NOMO-1 treated with DMSO at 0.1 percent for 48 hours (cell line): Measurements from ENCODE around the gene SNX27.
A peak's percentile ranks its signal among the peaks of the same experiment; 100 is the strongest.
"Not testable (repeated sequence)": the region's sequence is repeated elsewhere in the genome, so short reads cannot be mapped to it uniquely, and the experiment has no call there.

Experiments
- DNase-seq: peaks from one replicate; lab custom pipeline; 2025; ENCODE audit not compliant: unreplicated experiment; lab: John Stamatoyannopoulos, UW

Gene SNX27

DNA sequence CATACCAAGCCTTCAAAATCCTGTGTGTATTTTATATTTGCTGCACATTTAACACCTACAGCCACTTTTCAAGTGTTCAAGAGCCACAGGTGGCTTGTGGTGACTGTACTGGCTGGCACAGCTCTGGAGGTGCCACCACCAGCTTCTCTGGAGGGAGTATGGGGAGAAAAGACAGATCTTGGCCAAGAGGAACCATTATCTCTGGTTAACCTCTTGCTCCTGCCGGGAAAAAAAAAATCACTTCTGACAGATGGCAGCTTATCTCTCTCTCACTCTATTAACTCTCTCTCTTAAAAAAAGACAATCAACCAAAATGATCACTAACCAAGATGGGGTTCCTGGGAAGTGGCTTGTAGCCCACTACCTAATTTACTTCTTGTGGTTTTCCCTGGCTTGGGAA, 108.3 kb downstream of the SNX27 start:
- DNase-seq = no peak

- peak; percentile 21 for DNase-seq
Observed at GRCh38 chr1:151720554-151720953, 108.7 kb downstream of the SNX27 start.

DNA sequence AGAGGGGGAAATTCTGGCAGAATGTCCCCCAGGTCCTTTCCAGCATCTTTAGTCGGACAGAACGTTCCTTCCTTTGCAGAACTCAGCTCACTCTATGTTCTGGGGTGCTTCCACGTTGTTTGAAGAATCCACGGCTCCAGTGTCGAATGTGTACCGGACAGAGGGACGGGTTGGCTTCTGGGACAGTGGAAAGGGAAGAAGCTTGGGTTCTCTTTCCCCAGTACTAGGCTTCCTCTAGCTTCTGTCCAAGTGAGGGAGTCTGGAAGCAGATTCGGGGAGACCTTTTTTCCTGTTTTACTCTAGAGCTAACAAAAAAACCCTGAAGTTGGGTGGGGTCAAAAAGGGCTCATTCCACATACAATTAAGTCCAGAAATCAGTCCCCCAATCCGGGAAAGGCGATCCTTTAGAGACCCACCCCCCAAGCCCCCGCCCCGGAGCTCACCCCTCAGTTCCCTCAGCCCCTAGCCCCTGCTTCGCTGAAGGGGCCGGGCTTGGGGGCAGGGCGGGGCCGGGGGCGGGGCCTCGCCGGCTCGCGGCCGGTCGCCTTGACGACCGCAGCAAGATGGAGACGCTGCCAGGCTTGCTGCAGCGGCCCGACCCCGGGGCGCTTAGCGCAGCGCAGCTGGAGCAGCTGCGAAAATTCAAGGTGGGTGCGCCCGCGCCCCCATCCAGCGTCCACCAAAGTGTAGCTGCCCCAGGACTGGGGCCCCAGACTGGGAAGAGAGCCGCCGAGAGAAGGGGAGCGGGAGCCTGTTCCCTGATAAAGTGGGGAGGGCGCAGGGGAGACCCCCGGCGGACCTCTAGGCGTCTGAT, 109.3 kb downstream of the SNX27 start, which contains the start of gene RIIAD1:
Gene RIIAD1 (plus strand): TSS at position 549 of the 814 bp plus-strand sequence. CDS start 15 bp downstream, at position 564.
- no peak for DNase-seq

GRCh38 chr1:151721788-151722510, 110.1 kb downstream of the SNX27 start:
- no peak for DNase-seq

GRCh38 chr1:151723726-151724370, 112.0 kb downstream of the SNX27 start:
- DNase-seq = no peak

- no peak for DNase-seq
Observed at GRCh38 chr1:151728151-151729054, 116.6 kb downstream of the SNX27 start.

DNA sequence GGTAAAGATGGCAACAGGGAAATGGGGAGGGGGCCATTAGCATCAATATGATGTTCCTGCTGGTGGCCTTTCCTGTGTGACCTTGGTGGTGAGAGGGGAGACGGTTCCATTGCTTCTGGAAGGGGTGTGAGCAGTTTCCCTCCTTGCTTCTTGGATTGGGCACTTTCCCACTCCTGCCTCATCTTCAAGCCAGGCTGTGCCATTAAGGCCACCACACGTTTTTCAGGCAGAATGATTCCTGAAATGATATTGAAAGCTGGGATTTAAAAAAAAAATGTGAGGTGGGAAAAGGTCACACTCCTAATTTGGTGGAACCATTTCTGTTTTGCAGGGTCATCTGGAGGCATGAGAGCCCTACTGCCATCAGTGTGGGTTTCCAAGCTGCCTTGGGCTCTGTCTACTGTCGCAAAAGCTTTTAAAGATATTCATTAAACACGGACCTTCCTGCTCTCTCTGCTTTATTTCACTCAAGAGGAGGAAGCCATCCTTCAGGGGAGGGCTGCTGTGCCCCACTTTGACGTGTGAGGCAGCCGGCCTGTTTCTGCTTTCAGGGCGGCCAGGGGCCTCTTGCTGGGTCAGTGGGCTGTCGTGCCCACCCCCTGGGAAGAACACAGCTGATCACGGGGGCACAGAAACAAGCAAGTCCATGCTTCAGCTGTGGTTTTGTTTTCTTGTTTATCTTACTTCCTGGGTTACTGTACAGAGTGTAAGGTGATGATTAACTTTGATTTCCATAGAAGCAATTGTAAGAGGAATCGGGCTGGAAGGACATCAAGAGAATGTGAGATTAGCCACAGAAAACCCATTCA, 117.5 kb downstream of the SNX27 start:
- no peak for DNase-seq

GRCh38 chr1:151729966-151730291, 118.1 kb downstream of the SNX27 start:
- DNase-seq = no peak

GRCh38 chr1:151733126-151733525, 121.3 kb downstream of the SNX27 start:
- no peak for DNase-seq

DNA sequence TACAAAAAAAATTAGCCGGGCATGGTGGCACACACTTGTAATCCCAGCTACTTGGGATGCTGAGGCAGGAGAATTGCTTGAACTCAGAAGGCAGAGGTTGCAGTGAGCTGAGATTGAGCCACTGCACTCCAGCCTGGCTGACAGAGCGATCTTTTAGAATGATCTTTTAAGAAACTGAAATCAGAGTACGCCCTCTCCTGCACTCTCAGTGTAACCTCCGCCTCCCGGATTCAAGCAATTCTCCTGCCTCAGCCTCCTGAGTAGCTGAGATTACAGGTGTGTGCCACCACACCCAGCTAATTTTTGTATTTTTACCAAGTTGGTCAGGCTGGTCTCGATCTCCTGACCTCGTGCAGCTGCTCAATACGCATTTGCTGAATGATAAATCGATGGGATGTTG, 122.1 kb downstream of the SNX27 start:
- not testable (repeated sequence) for DNase-seq

DNA sequence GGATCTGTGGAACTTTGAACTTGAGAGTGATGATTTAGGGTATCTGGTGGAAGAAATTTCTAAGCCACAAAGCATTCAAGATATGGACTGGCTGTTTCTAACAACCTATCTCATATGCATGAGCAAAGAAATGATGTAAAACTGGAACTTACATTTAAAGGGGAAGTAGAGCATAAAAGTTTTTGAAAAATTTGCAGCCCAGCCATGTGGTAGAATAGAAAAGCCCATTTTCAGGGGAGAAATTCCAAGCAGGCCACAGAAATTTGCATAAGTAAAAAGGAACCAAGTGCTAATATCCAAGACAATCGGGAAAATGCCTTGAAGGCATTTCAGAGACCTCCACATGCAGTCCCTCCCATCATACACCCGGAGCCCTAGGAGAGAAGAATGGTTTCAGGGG, 125.2 kb downstream of the SNX27 start:
- no peak for DNase-seq

GRCh38 chr1:151737479-151737878, 125.6 kb downstream of the SNX27 start:
- DNase-seq = no peak

- no peak for DNase-seq
Observed at GRCh38 chr1:151739590-151740355, 127.9 kb downstream of the SNX27 start.

- DNase-seq = no peak
Observed at GRCh38 chr1:151741516-151741915, 129.7 kb downstream of the SNX27 start.
